Epithelial cell of esophagus (primary cell): Measurements from ENCODE around the gene KIAA0825.

Source experiments
- DNase-seq: peaks from one replicate; pipeline ENCODE4 v3.0.0; 2010; ENCODE audit warnings: low read depth
- H3K4me3 ChIP-seq: 2 replicates; pipeline ENCODE4 v1.5.1; 2011; ENCODE audit warnings: mild to moderate bottlenecking, low read length, control low read depth
- CTCF ChIP-seq: IDR thresholded peaks from 2 replicates; pipeline ENCODE4 v1.5.1; 2011; ENCODE audit warnings: low read depth, mild to moderate bottlenecking, low read length, control low read depth, inconsistent platforms; ENCODE audit not compliant: insufficient read depth; ENCODE audit errors: missing control alignments

KIAA0825 gene

GRCh38 chr5:94103514-94104245, 514.7 kb downstream of the KIAA0825 start:
- H3K4me3 ChIP-seq = no peak overlapping the region
- no peak for TF ChIP-seq CTCF
- DNase-seq = no peak
